IMR-90 (cell line): ENCODE data around the gene CCNL2. TPM values are rescaled to one million over a fixed set of nuclear protein-coding genes. Genes with fewer than 3 reads are reported as not detected.

Source experiments
- ATAC-seq: fragments of 200-7000 bp; cut with Tn5 transposase; 2 replicates; pipeline ENCODE4 v1.9.1; 2020; ENCODE audit warnings: low read depth, mild to moderate bottlenecking, moderate library complexity
- BruUV-seq: library from RNA; stranded (reverse); fragments of 400-500 nt; replicated peaks from 2 replicates; lab custom pipeline; 2021; lab: Mats Ljungman, UMichigan
- CTCF ChIA-PET: fragments of 300-600 bp; formaldehyde crosslinking; extraction: SDS; loops from one replicate; lab custom pipeline; 2021; ENCODE audit warnings: antibody characterized with exemption; lab: Yijun Ruan, JAX
- POLR2A ChIA-PET: fragments of 300-600 bp; sonication (Branson Sonifier 250); formaldehyde crosslinking; loops from one replicate; lab custom pipeline; 2022; ENCODE audit warnings: antibody characterized with exemption; ENCODE audit not compliant: unreplicated experiment; lab: Charles Lee
- DNase-seq: peaks from one replicate; pipeline ENCODE4 v3.0.0; 2013
- H2AFZ ChIP-seq: replicated peaks from 2 replicates; pipeline ENCODE3; 2013; ENCODE audit warnings: low read length, mild to moderate bottlenecking; ENCODE audit not compliant: poor library complexity
- H2AK5ac ChIP-seq: 2 replicates; pipeline ENCODE4 v1.6.1; 2013; ENCODE audit warnings: low read depth, low read length, inconsistent platforms
- H2AK9ac ChIP-seq: replicated peaks from 2 replicates; pipeline ENCODE3; 2013; ENCODE audit warnings: mild to moderate bottlenecking, low read depth, low read length, moderate library complexity; ENCODE audit not compliant: poor library complexity
- H2BK120ac ChIP-seq: 2 replicates; pipeline ENCODE4 v1.6.1; 2013; ENCODE audit warnings: low read depth, low read length, inconsistent platforms
- H2BK15ac ChIP-seq: 3 replicates; pipeline ENCODE4 v1.6.1; 2013; ENCODE audit warnings: low read depth, low read length, inconsistent platforms
- H2BK20ac ChIP-seq: 2 replicates; pipeline ENCODE4 v1.6.1; 2013; ENCODE audit warnings: low read depth, mild to moderate bottlenecking, inconsistent platforms, low read length, moderate library complexity
- H2BK5ac ChIP-seq: 2 replicates; pipeline ENCODE4 v1.6.1; 2013; ENCODE audit warnings: mild to moderate bottlenecking, low read depth, low read length, inconsistent platforms; ENCODE audit not compliant: poor library complexity, severe bottlenecking
- H3K14ac ChIP-seq: replicated peaks from 2 replicates; pipeline ENCODE4 v1.6.1; 2013; ENCODE audit warnings: low read depth, low read length, inconsistent platforms
- H3K18ac ChIP-seq: 2 replicates; pipeline ENCODE4 v1.6.1; 2013; ENCODE audit warnings: low read depth, low read length, control low read depth
- H3K23ac ChIP-seq: 2 replicates; pipeline ENCODE4 v1.6.1; 2013; ENCODE audit warnings: low read depth, low read length, inconsistent platforms
- H3K27ac ChIP-seq: 2 replicates; pipeline ENCODE4 v1.5.1; 2013; ENCODE audit warnings: mild to moderate bottlenecking, control low read depth, low read length; ENCODE audit not compliant: insufficient read depth
- H3K27me3 ChIP-seq: 2 replicates; pipeline ENCODE4 v1.6.1; 2013; ENCODE audit warnings: low read length; ENCODE audit not compliant: control insufficient read depth, insufficient read depth
- H3K36me3 ChIP-seq: 2 replicates; pipeline ENCODE4 v1.6.1; 2013; ENCODE audit warnings: low read length, mixed read lengths; ENCODE audit not compliant: control insufficient read depth, insufficient read depth
- H3K4ac ChIP-seq: 2 replicates; pipeline ENCODE4 v1.6.1; 2013; ENCODE audit warnings: low read depth, low read length, inconsistent platforms
- H3K4me1 ChIP-seq: 2 replicates; pipeline ENCODE4 v1.6.1; 2013; ENCODE audit warnings: low read length, mixed read lengths; ENCODE audit not compliant: control insufficient read depth, insufficient read depth
- H3K4me2 ChIP-seq: 2 replicates; pipeline ENCODE4 v1.6.1; 2013; ENCODE audit warnings: low read depth, mild to moderate bottlenecking, control low read depth, low read length, moderate library complexity
- H3K4me3 ChIP-seq: 2 replicates; pipeline ENCODE4 v1.5.1; 2013; ENCODE audit warnings: low read depth, mild to moderate bottlenecking, control low read depth, low read length, moderate library complexity; ENCODE audit not compliant: insufficient read depth
- H3K56ac ChIP-seq: 2 replicates; pipeline ENCODE4 v1.6.1; 2013; ENCODE audit warnings: low read length, inconsistent platforms; ENCODE audit not compliant: insufficient read depth; ENCODE audit errors: extremely low read depth
- H3K79me1 ChIP-seq, 2 experiments: 2 replicates each; pipeline ENCODE4 v1.6.1; 2013; ENCODE audit warnings: low read length in 2 of 2, inconsistent platforms in 1 of 2, low read depth in 1 of 2
- H3K9ac ChIP-seq: 2 replicates; pipeline ENCODE4 v1.6.1; 2013; ENCODE audit warnings: low read depth, low read length, control low read depth
- H3K9me1 ChIP-seq: 2 replicates; pipeline ENCODE4 v1.6.1; 2013; ENCODE audit warnings: low read length, inconsistent platforms; ENCODE audit not compliant: insufficient read depth
- H3K9me3 ChIP-seq: 2 replicates; pipeline ENCODE4 v1.6.1; 2013; ENCODE audit warnings: low read length; ENCODE audit not compliant: control insufficient read depth, insufficient read depth
- H4K20me1 ChIP-seq: 2 replicates; pipeline ENCODE4 v1.6.1; 2013; ENCODE audit warnings: low read length, inconsistent platforms; ENCODE audit not compliant: insufficient read depth
- H4K5ac ChIP-seq: 2 replicates; pipeline ENCODE4 v1.6.1; 2013; ENCODE audit warnings: mild to moderate bottlenecking, low read depth, low read length, control low read depth
- H4K8ac ChIP-seq, 2 experiments: 2 replicates each; pipeline ENCODE4 v1.6.1; 2013; ENCODE audit warnings: low read depth in 2 of 2, low read length in 2 of 2, control low read depth in 1 of 2, inconsistent platforms in 1 of 2
- H4K91ac ChIP-seq: 2 replicates; pipeline ENCODE4 v1.6.1; 2013; ENCODE audit warnings: low read depth, low read length, inconsistent platforms; ENCODE audit not compliant: insufficient read depth
- CTCF ChIP-seq: conservative IDR thresholded peaks from 2 replicates; pipeline ENCODE4 v1.5.1; 2012; ENCODE audit warnings: mild to moderate bottlenecking, low read depth, low read length, improper control_type of control experiment
- FOS ChIP-seq: fragments of 150-350 bp; IDR thresholded peaks from 2 replicates; pipeline ENCODE4 v1.6.1; 2016; ENCODE audit warnings: low read depth, low read length
- MAZ ChIP-seq: IDR thresholded peaks from 2 replicates; pipeline ENCODE4 v1.6.1; 2012; ENCODE audit warnings: low read depth, mild to moderate bottlenecking, low read length, improper control_type of control experiment, moderate library complexity, borderline replicate concordance
- MXI1 ChIP-seq: IDR thresholded peaks from 2 replicates; pipeline ENCODE4 v1.6.1; 2012; ENCODE audit warnings: low read depth, mild to moderate bottlenecking, low read length, moderate library complexity, borderline replicate concordance
- NFE2L2 ChIP-seq: fragments of 150-350 bp; IDR thresholded peaks from 2 replicates; pipeline ENCODE4 v1.6.1; 2016; ENCODE audit warnings: low read depth, mild to moderate bottlenecking, low read length
- POLR2A ChIP-seq: IDR thresholded peaks from 2 replicates; pipeline ENCODE4 v1.6.1; 2012; ENCODE audit warnings: mild to moderate bottlenecking, low read depth, low read length
- RAD21 ChIP-seq: IDR thresholded peaks from 2 replicates; pipeline ENCODE4 v1.6.1; 2012; ENCODE audit warnings: low read length, improper control_type of control experiment
- RFX5 ChIP-seq: IDR thresholded peaks from 2 replicates; pipeline ENCODE4 v1.8.0; 2012; ENCODE audit warnings: low read depth, mild to moderate bottlenecking, low read length, moderate library complexity
- whole genome bisulfite sequencing, 2 experiments: methylation state at CpG; one replicate each; pipeline versions ENCODE4 v1.1.5 to v1.1.7; 2013; ENCODE audit warnings: missing lambda C conversion rate in 2 of 2; ENCODE audit not compliant: insufficient read length in 1 of 2; ENCODE audit errors: extremely low coverage in 2 of 2; 5-methylcytosine and 5-hydroxymethylcytosine counted together
- dilution Hi-C: fragments of 300-500 bp; cut with HindIII; formaldehyde crosslinking; loops from one replicate; pipeline ENCODE4 v1.14.3; 2018; ENCODE audit warnings: low sequenced_read_pairs; ENCODE audit not compliant: unreplicated experiment
- in situ Hi-C: fragments of 300-500 bp; cut with MboI; formaldehyde crosslinking; loops from 3 replicates; pipeline ENCODE4 v1.14.3; 2019; ENCODE audit warnings: low sequenced_read_pairs, inconsistent platforms, mixed read lengths
- intact Hi-C: fragments of 100-400 bp; cut with micrococcal nuclease; formaldehyde crosslinking; loops from 2 replicates; pipeline ENCODE4 v1.10.0; 2022
- polyA plus RNA-seq, 3 experiments: library from polyadenylated mRNA; depleted of rRNA; stranded (reverse); fragments of >200 nt; gene quantifications; 2 replicates each; pipeline ENCODE4 v1.2.3, GENCODE V29; 2012; ENCODE audit warnings: low replicate concordance in 1 of 3
- total RNA-seq: library from RNA; depleted of rRNA; stranded (reverse); fragments of >200 nt; gene quantifications from 2 replicates; pipeline ENCODE4 v1.2.3, GENCODE V29; 2012

The CCNL2 gene
- total and polyA plus RNA-seq, 2 of the 4 experiments (the other 2 are of a cell fraction) = 53.9 to 239 TPM

GRCh38 chr1:1340791-1341548 is 58.2 kb downstream of the CCNL2 start:
- peaks cover 13% of the 10 kb centered on the region for H3K4me1 ChIP-seq
- H3K4me3 ChIP-seq = no peak overlapping the region
- in situ Hi-C loops (no loop called here), dilution Hi-C loops (no loop called here), intact Hi-C loops (no loop called here)
- H4K5ac ChIP-seq = no peak overlapping the region
- no peaks in the 10 kb centered on the region for H3K9me3 ChIP-seq
- H3K9ac ChIP-seq = no peak overlapping the region
- no peak overlapping the region for H3K4me2 ChIP-seq
- H3K36me3 ChIP-seq = peaks cover 41% of the 10 kb centered on the region
- H3K56ac ChIP-seq = no peak overlapping the region
- no peak overlapping the region for H3K4ac ChIP-seq
- CTCF ChIA-PET = no interaction called here
- no peak overlapping the region for H2BK20ac ChIP-seq
- POLR2A ChIA-PET = no interaction called here
- H4K8ac ChIP-seq = no peak overlapping the region
- no peak for DNase-seq
- H2BK120ac ChIP-seq = no peak overlapping the region
- no peaks in the 10 kb centered on the region for H3K27me3 ChIP-seq
- no peak overlapping the region for H3K14ac ChIP-seq
- H3K79me1 ChIP-seq = peaks cover 12 to 48% of the 10 kb centered on the region in 2 experiments
- no peak overlapping the region for H3K27ac ChIP-seq
- H2AK5ac ChIP-seq = no peak overlapping the region
- H2BK15ac ChIP-seq = no peak overlapping the region
- ATAC-seq = no peak
- no peak for TF ChIP-seq NFE2L2
- TF ChIP-seq FOS = no peak
- TF ChIP-seq MXI1 = no peak
- TF ChIP-seq RFX5 = no peak
- TF ChIP-seq CTCF = no peak
- no peak for TF ChIP-seq MAZ
- TF ChIP-seq POLR2A = no peak
- no peak for TF ChIP-seq RAD21
- no peak overlapping the region for H3K18ac ChIP-seq
- no peak overlapping the region for H4K91ac ChIP-seq
- H3K23ac ChIP-seq = no peak overlapping the region
- peaks cover 43% of the 10 kb centered on the region for H4K20me1 ChIP-seq
- BruUV-seq = no TSS peak
- WGBS, 2 experiments = 94% methylated on average over 24 of the region's 36 CpGs; no CpG with 5 or more reads in 1 of the 2 experiments
- no peak overlapping the region for H2AK9ac ChIP-seq
- no peak overlapping the region for H2AFZ ChIP-seq
- peaks cover 13% of the 10 kb centered on the region for H3K9me1 ChIP-seq
- no peak overlapping the region for H2BK5ac ChIP-seq
